Activated naive CD8-positive, alpha-beta T cell (primary cell): ENCODE measurements around the gene MDM1.

Experiments used
- H3K27ac Mint-ChIP-seq: one replicate; pipeline ENCODE4 v1.8.0; 2021; ENCODE audit warnings: mixed read lengths
- H3K27me3 Mint-ChIP-seq: one replicate; pipeline ENCODE4 v1.8.0; 2021; ENCODE audit warnings: mixed read lengths
- H3K36me3 Mint-ChIP-seq: one replicate; pipeline ENCODE4 v1.8.0; 2021; ENCODE audit warnings: mixed read lengths
- H3K4me1 Mint-ChIP-seq: one replicate; pipeline ENCODE4 v1.8.0; 2021; ENCODE audit warnings: low read depth, mixed read lengths
- H3K4me3 Mint-ChIP-seq: one replicate; pipeline ENCODE4 v1.8.0; 2021; ENCODE audit warnings: mild to moderate bottlenecking, mixed read lengths
- H3K9me3 Mint-ChIP-seq: one replicate; pipeline ENCODE4 v1.8.0; 2021; ENCODE audit warnings: low read depth, mixed read lengths

Gene MDM1

GRCh38 chr12:68341822-68342221 is 9.7 kb upstream of the MDM1 start:
- H3K36me3 Mint-ChIP-seq, result peaks cover 2% of the 10 kb centered on the region
- peaks cover 8% of the 10 kb centered on the region for H3K4me1 Mint-ChIP-seq
- H3K4me3 Mint-ChIP-seq, result no peak overlapping the region
- peaks cover 1% of the 10 kb centered on the region for H3K27me3 Mint-ChIP-seq
- no peaks in the 10 kb centered on the region for H3K9me3 Mint-ChIP-seq
- H3K27ac Mint-ChIP-seq, result no peak overlapping the region

GRCh38 chr12:68340404-68341270 is 8.5 kb upstream of the MDM1 start:
- Mint-ChIP-seq H3K9me3 (no peaks in the 10 kb centered on the region), H3K36me3 (peaks cover under 1% of the 10 kb centered on the region), H3K4me1 (peaks cover 1% of the 10 kb centered on the region)

GRCh38 chr12:68336889-68337303 is 4.7 kb upstream of the MDM1 start:
- H3K4me1 Mint-ChIP-seq, result peaks cover 22% of the 10 kb centered on the region
- no peaks in the 10 kb centered on the region for H3K36me3 Mint-ChIP-seq
- H3K9me3 Mint-ChIP-seq, result no peaks in the 10 kb centered on the region
- H3K4me3 Mint-ChIP-seq, result no peak overlapping the region
- H3K27me3 Mint-ChIP-seq, result peaks cover 1% of the 10 kb centered on the region
- H3K27ac Mint-ChIP-seq, result no peak overlapping the region

More at GRCh38 chr12:68340404-68341270, 8.5 kb upstream of the MDM1 start:
- Mint-ChIP-seq H3K27me3 (peaks cover 1% of the 10 kb centered on the region), H3K27ac (no peak overlapping the region), H3K4me3 (no peak overlapping the region)

GRCh38 chr12:68335462-68335861 is 3.3 kb upstream of the MDM1 start:
- H3K27me3 Mint-ChIP-seq, result peaks cover 1% of the 10 kb centered on the region
- no peaks in the 10 kb centered on the region for H3K36me3 Mint-ChIP-seq
- no peaks in the 10 kb centered on the region for H3K9me3 Mint-ChIP-seq
- no peak overlapping the region for H3K27ac Mint-ChIP-seq
- peaks cover 34% of the 10 kb centered on the region for H3K4me1 Mint-ChIP-seq
- H3K4me3 Mint-ChIP-seq, result no peak overlapping the region

DNA sequence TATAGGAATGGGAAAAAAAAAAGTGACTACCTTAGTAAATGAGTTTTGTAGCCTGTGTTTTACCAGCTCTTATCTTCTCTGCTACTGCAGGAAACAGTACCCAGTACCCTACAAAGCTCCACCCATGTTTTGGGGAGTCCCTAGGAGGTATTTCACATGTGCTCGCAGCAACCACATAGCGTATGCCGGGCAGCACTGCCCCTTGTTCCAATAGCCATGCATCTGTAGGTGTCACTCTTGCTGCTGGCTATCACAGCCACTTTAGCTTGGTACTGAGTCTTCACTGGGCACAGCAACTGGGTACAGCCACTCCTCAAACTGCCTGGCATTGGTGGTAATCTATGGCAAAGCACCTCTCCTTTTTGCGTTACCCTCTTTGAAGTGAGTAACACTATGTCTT is 2.0 kb upstream of the MDM1 start:
- peak overlapping the region; percentile 46 for H3K27ac Mint-ChIP-seq
- peak overlapping the region; percentile 45 for H3K4me3 Mint-ChIP-seq
- peaks cover 1% of the 10 kb centered on the region for H3K27me3 Mint-ChIP-seq
- H3K4me1 Mint-ChIP-seq, result peaks cover 42% of the 10 kb centered on the region
- H3K36me3 Mint-ChIP-seq, result peaks cover 3% of the 10 kb centered on the region
- no peaks in the 10 kb centered on the region for H3K9me3 Mint-ChIP-seq

GRCh38 chr12:68332728-68333630 is 817 bp upstream of the MDM1 start:
- Mint-ChIP-seq H3K27ac (peak overlapping the region; percentile 75), H3K9me3 (no peaks in the 10 kb centered on the region), H3K36me3 (peaks cover 7% of the 10 kb centered on the region)

GRCh38 chr12:68331500-68331868 is 678 bp downstream of the MDM1 start:
- H3K36me3 Mint-ChIP-seq, result peaks cover 7% of the 10 kb centered on the region
- H3K27ac Mint-ChIP-seq, result peak overlapping the region; percentile 64
- H3K4me3 Mint-ChIP-seq, result peak overlapping the region; percentile 89
- peaks cover 49% of the 10 kb centered on the region for H3K4me1 Mint-ChIP-seq
- H3K27me3 Mint-ChIP-seq, result no peaks in the 10 kb centered on the region
- H3K9me3 Mint-ChIP-seq, result no peaks in the 10 kb centered on the region

More at GRCh38 chr12:68332728-68333630, 817 bp upstream of the MDM1 start:
- Mint-ChIP-seq H3K4me1 (peaks cover 48% of the 10 kb centered on the region), H3K27me3 (peaks cover 1% of the 10 kb centered on the region), H3K4me3 (peak overlapping the region; percentile 89)

GRCh38 chr12:68327896-68328295 is 4.3 kb downstream of the MDM1 start:
- Mint-ChIP-seq H3K4me3 (no peak overlapping the region), H3K4me1 (peaks cover 38% of the 10 kb centered on the region), H3K27ac (no peak overlapping the region), H3K36me3 (peaks cover 7% of the 10 kb centered on the region), H3K27me3 (no peaks in the 10 kb centered on the region), H3K9me3 (no peaks in the 10 kb centered on the region)

DNA sequence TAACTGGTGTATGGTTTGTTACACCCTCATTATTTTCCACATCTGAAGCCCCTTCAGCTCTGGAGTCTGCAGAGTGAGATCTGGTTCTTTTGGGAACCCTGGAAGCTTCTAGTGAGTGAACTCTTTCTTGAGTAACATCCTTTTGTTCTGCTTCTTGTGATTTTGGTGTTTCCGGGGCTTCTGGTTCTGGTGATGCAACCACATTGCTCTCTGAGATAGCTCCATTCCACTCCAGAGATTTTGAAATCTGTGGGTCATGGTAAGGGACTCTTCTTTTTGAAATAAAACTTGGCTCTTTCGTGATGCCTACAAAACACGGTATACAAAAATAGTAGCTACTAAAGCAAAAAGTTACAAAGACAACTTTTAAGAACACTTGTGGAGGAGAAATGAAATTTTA is 5.4 kb downstream of the MDM1 start:
- no peaks in the 10 kb centered on the region for H3K9me3 Mint-ChIP-seq
- H3K27me3 Mint-ChIP-seq, result no peaks in the 10 kb centered on the region
- peaks cover 30% of the 10 kb centered on the region for H3K4me1 Mint-ChIP-seq
- H3K4me3 Mint-ChIP-seq, result no peak overlapping the region
- H3K36me3 Mint-ChIP-seq, result peaks cover 10% of the 10 kb centered on the region
- H3K27ac Mint-ChIP-seq, result no peak overlapping the region

GRCh38 chr12:68325966-68326365 is 6.2 kb downstream of the MDM1 start:
- peaks cover 10% of the 10 kb centered on the region for H3K36me3 Mint-ChIP-seq
- no peaks in the 10 kb centered on the region for H3K27me3 Mint-ChIP-seq
- peaks cover 23% of the 10 kb centered on the region for H3K4me1 Mint-ChIP-seq
- no peaks in the 10 kb centered on the region for H3K9me3 Mint-ChIP-seq
- H3K27ac Mint-ChIP-seq, result no peak overlapping the region
- no peak overlapping the region for H3K4me3 Mint-ChIP-seq

DNA sequence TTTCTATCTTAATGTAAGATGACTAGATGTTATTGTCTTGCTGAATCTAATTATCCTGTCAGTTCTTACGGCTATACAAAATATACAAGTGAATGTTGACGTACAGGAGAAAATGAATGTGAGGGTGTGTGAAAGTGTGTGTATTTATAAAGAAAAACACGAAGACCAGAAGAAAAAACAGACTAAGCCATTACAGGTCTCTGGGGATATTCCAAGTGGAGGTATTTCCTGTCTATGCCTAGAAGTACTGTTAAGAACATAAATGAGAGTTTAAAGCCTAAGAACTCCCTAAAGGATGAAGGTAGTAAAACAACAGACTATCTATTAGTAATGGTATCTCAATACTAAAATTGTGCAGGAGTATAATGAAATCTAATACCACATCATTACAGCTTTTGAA is 7.6 kb downstream of the MDM1 start:
- Mint-ChIP-seq H3K27me3 (no peaks in the 10 kb centered on the region), H3K4me3 (no peak overlapping the region), H3K36me3 (peaks cover 12% of the 10 kb centered on the region), H3K4me1 (peaks cover 16% of the 10 kb centered on the region), H3K27ac (no peak overlapping the region), H3K9me3 (no peaks in the 10 kb centered on the region)

GRCh38 chr12:68321140-68321539 is 11.0 kb downstream of the MDM1 start:
- Mint-ChIP-seq H3K27ac (no peak overlapping the region), H3K27me3 (no peaks in the 10 kb centered on the region), H3K4me3 (no peak overlapping the region), H3K9me3 (no peaks in the 10 kb centered on the region), H3K36me3 (peaks cover 5% of the 10 kb centered on the region), H3K4me1 (peaks cover 5% of the 10 kb centered on the region)

- Mint-ChIP-seq H3K27ac (no peak overlapping the region), H3K4me1 (no peaks in the 10 kb centered on the region), H3K27me3 (no peaks in the 10 kb centered on the region), H3K36me3 (peaks cover 5% of the 10 kb centered on the region), H3K4me3 (no peak overlapping the region), H3K9me3 (no peaks in the 10 kb centered on the region)
Measured at GRCh38 chr12:68319988-68320623, 12.1 kb downstream of the MDM1 start.

DNA sequence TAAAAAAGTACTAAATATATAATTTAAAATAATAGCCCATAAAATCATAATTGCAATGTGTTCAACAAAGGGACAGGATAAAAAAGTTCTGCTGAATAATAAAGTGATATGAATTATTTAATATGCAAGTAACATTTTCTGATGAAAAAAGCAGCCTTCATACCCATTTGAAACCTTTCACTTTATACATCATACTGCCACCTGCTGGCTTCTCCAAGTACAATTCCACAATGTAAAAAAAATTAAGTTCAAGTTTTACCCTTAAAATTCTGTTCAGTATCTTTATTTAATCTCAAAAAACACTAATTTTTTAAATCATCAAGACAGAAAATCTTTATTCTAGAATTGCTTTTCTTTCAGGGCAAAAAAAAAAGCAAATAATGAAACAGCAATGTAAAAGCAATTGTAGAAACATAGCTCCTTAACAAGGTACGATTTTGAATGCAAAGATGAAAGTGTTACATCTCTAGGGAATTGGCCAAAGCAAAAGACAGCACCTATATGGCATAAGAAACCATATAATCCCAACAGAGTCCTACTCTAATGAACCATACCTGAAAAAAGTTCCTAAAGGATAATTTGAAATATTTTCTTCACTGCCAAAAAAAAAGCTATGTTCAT is 15.0 kb downstream of the MDM1 start:
- H3K27me3 Mint-ChIP-seq, result no peaks in the 10 kb centered on the region
- H3K27ac Mint-ChIP-seq, result no peak overlapping the region
- H3K4me3 Mint-ChIP-seq, result no peak overlapping the region
- H3K9me3 Mint-ChIP-seq, result no peaks in the 10 kb centered on the region
- H3K4me1 Mint-ChIP-seq, result no peaks in the 10 kb centered on the region
- peaks cover 7% of the 10 kb centered on the region for H3K36me3 Mint-ChIP-seq
